ENCODE results near the gene ABCF3. TPM values are rescaled to one million over a fixed set of nuclear protein-coding genes. Genes with fewer than 3 reads are reported as not detected.
"Not testable (repeated sequence)": the region's sequence is repeated elsewhere in the genome, so short reads cannot be mapped to it uniquely, and the experiment has no call there.

Gene ABCF3
- total and polyA plus RNA-seq, 8 donors = 57.6 to 75.2 (median 67.8) TPM

DNA sequence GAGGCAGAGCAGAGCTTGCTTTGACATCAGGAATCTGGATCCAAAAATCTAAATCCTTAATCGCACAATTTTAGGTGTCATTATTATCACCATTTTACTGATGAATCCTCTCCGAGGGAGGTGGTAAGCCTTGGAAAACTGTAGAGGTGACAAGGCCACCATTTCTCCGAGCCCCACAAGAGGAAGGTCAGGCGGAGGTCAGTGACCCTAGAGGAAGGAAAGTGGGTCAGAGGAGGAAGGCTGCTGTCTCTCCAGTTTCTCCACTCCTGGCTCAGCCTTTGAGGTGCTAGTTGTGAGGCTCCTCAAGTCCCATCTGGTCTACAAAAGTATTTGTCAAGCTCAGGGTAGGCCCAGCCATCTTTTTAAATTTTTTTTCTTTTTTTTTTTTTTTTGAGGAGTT is 27.6 kb upstream of the ABCF3 start:
- no peak for TF ChIP-seq CTCF (IDR thresholded peaks at IDR 0.05)
- H3K4me1 ChIP-seq = peaks cover 38 to 66% of the 10 kb centered on the region in 2 donors
- no peak for ATAC-seq
- no peak for DNase-seq
- no peaks in the 10 kb centered on the region for H3K9me3 ChIP-seq
- peaks cover 0 to 10% of the 10 kb centered on the region in 2 donors for H3K36me3 ChIP-seq
- peak overlapping the region in 1 of 2 donors; percentile 28 for H3K27ac ChIP-seq
- peak overlapping the region in 1 of 2 donors; percentile 92 for H3K4me3 ChIP-seq
- intact Hi-C loops (cut with DNase I) = no loop called here
- no peaks in the 10 kb centered on the region for H3K27me3 ChIP-seq

GRCh38 chr3:184160456-184160855 is 25.5 kb upstream of the ABCF3 start:
- Histone ChIP-seq H3K36me3 (peaks cover 0 to 30% of the 10 kb centered on the region in 2 donors), H3K27ac (peak overlapping the region; percentile 33 to 59), H3K4me3 (no peak overlapping the region), H3K27me3 (no peaks in the 10 kb centered on the region), H3K4me1 (peaks cover 33 to 57% of the 10 kb centered on the region in 2 donors), H3K9me3 (no peaks in the 10 kb centered on the region)
- intact Hi-C loops (cut with DNase I) = no loop called here
- no peak for TF ChIP-seq CTCF (IDR thresholded peaks at IDR 0.05)
- ATAC-seq (peak; percentile 47), DNase-seq (peak in 1 of 4 donors; percentile 33)

DNA sequence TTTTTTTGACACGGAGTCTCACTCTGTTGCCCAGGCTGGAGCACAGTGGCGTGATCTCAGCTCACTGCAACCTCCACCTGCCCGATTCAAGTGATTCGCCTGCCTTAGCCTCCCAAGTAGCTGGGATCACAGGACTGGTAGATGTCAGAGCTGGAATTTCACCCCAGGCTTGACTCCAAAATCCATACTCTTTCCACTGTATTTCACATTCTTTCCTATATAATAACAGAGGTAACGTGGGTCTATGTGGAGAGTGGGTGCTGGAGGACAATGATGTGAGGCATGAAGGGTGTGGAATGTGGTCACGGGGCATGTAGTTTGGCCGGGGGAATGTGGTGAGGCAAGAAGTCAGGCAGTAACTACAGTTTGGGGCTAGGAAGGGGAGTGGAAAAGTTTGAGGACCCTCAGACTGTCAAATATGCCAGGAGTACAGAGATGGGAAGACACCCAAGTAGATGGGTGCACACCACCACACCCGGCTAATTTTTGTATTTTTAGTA is 23.4 kb upstream of the ABCF3 start:
- intact Hi-C loops (cut with DNase I); DNase-seq; H3K4me3 ChIP-seq; ATAC-seq; H3K27ac ChIP-seq; H3K27me3 ChIP-seq; H3K9me3 ChIP-seq: not testable (repeated sequence)
- Histone ChIP-seq H3K4me1 (peaks cover 24 to 40% of the 10 kb centered on the region in 2 donors), H3K36me3 (peaks cover 0 to 52% of the 10 kb centered on the region in 2 donors)

- peaks cover 13 to 24% of the 10 kb centered on the region in 2 donors for H3K4me1 ChIP-seq
- TF ChIP-seq CTCF (IDR thresholded peaks at IDR 0.05) = no peak
- no peaks in the 10 kb centered on the region for H3K9me3 ChIP-seq
- no peak for DNase-seq
- peaks cover 0 to 74% of the 10 kb centered on the region in 2 donors for H3K36me3 ChIP-seq
- no peaks in the 10 kb centered on the region for H3K27me3 ChIP-seq
- H3K27ac ChIP-seq = no peak overlapping the region
- ATAC-seq = no peak
- intact Hi-C loops (cut with DNase I) = no loop called here
- H3K4me3 ChIP-seq = no peak overlapping the region
Observed at GRCh38 chr3:184164648-184165330, 21.2 kb upstream of the ABCF3 start.

DNA sequence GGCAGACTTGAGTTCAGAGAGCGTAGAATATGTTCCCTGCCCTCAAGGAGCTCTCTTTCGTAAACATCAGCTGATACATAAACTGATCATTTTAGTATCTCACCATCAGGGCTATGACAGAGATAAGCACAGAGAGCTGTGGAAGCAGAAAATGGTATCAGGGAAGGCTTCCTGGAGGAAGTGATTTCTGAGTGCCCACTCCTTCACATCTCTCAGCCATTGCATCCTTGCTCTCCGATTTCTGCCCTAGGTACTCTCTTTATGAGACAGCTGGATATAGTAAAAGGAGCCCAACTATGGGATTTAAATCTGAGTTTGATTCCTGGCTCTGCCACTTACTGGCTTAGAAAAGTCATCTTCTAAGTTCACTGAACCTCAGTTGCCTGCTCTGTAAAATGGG is 20.5 kb upstream of the ABCF3 start:
- intact Hi-C loops (cut with DNase I) = no loop called here
- no peak overlapping the region for H3K4me3 ChIP-seq
- DNase-seq = no peak
- H3K9me3 ChIP-seq = no peaks in the 10 kb centered on the region
- peaks cover 0 to 81% of the 10 kb centered on the region in 2 donors for H3K36me3 ChIP-seq
- peaks cover 7 to 16% of the 10 kb centered on the region in 2 donors for H3K4me1 ChIP-seq
- TF ChIP-seq CTCF (IDR thresholded peaks at IDR 0.05) = no peak
- H3K27ac ChIP-seq = no peak overlapping the region
- no peaks in the 10 kb centered on the region for H3K27me3 ChIP-seq
- no peak for ATAC-seq
